Fibroblast of lung (primary cell): Measurements from ENCODE around the gene SPG11.

Source experiments
- CTCF ChIP-seq, 2 donors: IDR thresholded peaks in 1 of 2; conservative IDR thresholded peaks in 1 of 2; 1 replicate in 1 of 2; 2 replicates in 1 of 2; pipeline ENCODE4 v1.5.1; 2011 to 2012; ENCODE audit warnings: low read length in 2 of 2, control low read depth in 1 of 2, inconsistent platforms in 1 of 2, low read depth in 1 of 2, mild to moderate bottlenecking in 1 of 2
- EZH2 ChIP-seq: IDR thresholded peaks from 2 replicates; pipeline ENCODE4 v1.5.1; 2012; ENCODE audit warnings: low read length, control low read depth, mild to moderate bottlenecking; ENCODE audit errors: missing control alignments

- TF ChIP-seq CTCF (conservative IDR thresholded peaks at IDR 0.05 in 1 of 2, IDR thresholded peaks at IDR 0.05 in 1 of 2; ENCODE audit: low read depth in 1 of 2, low read length in 2 of 2) (no peak), EZH2 (no peak)
Measured at GRCh38 chr15:44566155-44566540, 97.3 kb downstream of the SPG11 start.
